Stimulated activated CD4-positive, alpha-beta T cell treated with anti-CD3 and anti-CD28 coated beads, Interleukin-1b, Interleukin-23, amount 100 ng/mL, for 48 hours (primary cell): Measurements from ENCODE around the gene PTPN18.
A peak's percentile ranks its signal among the peaks of the same experiment; 100 is the strongest.

Experiments
- DNase-seq: peaks from one replicate; pipeline ENCODE4 v3.0.0-alpha.2; 2020

PTPN18 gene

DNA sequence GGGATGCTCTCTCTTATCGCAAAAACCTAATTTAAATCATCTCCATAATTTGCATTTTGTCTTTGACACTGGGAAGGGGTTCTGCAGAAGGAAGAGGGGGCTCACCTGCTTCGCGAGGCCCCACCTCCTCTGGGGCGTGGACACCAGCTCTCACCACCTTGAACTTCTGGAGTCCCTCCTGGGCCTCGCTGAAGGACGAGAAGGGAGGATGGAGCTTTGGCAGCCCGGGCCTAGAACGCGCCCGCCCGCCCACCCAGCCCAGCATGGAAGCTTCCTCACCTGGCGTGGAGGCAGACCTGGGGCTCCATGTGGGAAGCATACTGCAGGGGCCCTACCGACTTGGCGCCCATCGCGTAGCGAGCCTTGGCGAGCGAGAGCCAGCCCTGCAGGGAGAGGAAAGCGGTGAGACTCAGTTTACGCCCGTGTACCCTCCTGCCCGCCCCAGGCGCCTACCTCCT lies 14.3 kb upstream of the PTPN18 start:
- no peak for DNase-seq

GRCh38 chr2:130342020-130342532 lies 13.8 kb upstream of the PTPN18 start:
- peak; percentile 87 for DNase-seq

- DNase-seq, result peak; percentile 96
Observed at GRCh38 chr2:130342533-130343275, 13.2 kb upstream of the PTPN18 start, which contains the start of gene IMP4. Gene IMP4, plus strand, starts transcription at chr2:130342897. Its CDS starts 36 bp downstream, at chr2:130342933.

- DNase-seq, result no peak
Observed at GRCh38 chr2:130344578-130344977, 11.3 kb upstream of the PTPN18 start.

- DNase-seq, result no peak
Observed at GRCh38 chr2:130345091-130345490, 10.8 kb upstream of the PTPN18 start.

- no peak for DNase-seq
Observed at GRCh38 chr2:130345611-130346010, 10.2 kb upstream of the PTPN18 start.

DNA sequence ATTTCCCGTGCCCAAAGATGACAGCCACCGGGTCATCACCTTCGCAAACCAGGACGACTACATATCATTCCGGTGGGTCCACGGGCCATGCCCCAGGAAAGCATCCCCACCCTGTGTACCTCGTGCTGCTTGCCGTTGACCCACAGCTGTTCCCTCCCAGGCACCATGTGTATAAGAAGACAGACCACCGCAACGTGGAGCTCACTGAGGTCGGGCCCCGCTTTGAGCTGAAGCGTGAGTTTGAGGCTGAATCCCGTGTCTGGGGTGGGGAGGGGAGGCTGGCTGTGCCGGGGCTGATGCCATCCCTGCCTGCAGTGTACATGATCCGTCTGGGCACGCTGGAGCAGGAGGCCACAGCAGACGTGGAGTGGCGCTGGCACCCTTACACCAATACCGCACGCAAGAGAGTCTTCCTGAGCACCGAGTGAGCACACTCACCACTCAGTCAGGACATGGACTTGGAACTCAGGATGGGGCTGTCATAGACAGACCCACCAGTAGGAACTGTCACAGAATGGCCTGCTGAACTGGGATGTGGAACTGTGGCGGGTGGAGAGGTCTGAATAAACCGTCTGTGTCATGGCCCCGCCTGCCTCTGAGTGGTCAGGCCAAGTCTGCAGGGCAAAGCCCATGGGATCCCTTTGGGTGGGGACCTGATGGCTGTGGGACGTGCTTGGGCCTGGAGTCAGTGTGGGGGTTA lies 9.7 kb upstream of the PTPN18 start:
- no peak for DNase-seq

DNA sequence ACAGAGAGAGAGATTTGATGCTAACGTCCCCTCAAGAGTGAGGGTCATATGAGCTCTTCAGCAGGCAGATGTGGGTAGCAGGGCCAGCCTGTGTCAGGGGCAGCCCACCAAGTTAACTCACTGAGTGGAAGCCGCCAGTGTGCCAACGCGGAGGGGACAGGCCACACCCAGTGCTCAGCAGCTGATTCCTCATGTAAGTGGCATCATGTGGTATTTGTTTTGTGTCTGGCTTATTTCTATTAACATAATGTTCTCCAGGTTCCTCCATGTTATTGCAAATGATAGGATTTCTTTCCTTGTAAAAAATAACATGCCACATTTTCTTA lies 9.2 kb upstream of the PTPN18 start:
- no peak for DNase-seq

DNA sequence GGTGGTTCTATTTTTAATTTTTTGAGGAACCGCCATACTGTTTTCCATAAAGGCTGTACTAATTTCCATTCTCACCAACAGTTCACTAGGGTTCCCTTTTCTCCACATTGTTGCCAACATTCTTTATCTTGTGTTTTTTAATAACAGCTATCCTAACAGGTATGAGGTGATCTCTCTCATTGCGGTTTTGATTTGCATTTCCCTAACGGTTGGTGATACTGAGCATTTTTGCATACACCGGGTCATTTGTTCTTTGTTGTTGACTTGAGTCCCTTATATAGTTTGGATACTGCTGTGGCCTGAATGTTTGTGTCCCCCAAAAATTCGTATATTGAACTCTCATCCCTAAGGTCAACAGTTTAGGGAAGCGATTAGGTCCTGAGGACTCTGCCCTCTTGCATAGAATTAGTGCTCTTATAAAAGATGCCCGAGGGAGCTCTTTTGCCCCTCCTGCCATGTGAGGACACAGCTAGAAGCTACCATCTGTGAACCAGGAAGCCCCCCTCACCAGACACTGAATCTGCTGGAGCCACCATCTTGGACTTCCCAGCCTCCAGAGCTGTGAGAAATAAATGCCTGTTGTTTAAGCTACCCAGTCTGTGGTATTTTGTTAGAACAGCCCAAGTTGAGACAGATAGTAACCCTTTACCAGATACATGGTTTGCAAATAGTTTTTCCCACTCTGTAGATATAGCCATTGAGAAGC lies 8.5 kb upstream of the PTPN18 start:
- no peak for DNase-seq

- DNase-seq, result no peak
Observed at GRCh38 chr2:130349174-130349573, 6.7 kb upstream of the PTPN18 start.

DNA sequence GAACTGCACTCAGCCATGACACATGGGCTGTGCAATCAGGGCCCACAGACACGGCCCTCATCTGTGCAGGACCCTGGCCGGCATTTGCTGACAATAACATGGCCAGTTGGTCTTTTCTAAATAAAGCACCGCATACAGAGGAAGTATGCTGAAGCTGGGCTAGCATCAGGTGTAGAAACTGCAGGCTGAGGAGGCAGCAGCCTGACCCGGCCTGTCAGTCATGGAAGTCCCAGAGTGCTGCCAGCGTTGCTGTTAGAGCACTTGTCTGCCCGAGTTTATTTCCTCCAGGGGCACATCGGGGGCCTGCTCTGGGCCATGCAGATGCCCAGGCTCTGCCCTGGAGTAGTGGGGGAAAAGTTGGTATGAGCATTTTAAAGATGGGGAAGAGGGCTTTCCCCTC lies 4.1 kb upstream of the PTPN18 start:
- no peak for DNase-seq

DNA sequence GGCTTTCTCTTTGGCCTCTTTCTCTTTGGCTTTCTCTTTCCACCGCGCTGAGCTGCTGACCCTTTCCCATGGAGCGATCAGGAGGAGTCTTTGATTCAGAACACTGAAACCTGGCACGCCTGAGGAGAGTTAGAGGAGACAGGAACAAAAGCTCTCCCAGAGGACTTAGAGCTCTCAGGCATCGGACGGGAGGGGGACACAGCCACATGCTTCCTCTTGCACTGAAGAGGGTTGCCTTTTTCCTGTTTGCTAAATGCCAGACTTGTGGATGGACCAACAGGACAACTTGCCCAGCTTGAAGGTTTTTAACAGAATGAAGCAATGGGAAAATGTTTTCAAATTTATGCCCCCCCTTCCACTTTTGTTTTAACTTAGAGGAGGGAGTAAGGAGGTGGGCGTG lies 3.6 kb upstream of the PTPN18 start:
- no peak for DNase-seq

DNA sequence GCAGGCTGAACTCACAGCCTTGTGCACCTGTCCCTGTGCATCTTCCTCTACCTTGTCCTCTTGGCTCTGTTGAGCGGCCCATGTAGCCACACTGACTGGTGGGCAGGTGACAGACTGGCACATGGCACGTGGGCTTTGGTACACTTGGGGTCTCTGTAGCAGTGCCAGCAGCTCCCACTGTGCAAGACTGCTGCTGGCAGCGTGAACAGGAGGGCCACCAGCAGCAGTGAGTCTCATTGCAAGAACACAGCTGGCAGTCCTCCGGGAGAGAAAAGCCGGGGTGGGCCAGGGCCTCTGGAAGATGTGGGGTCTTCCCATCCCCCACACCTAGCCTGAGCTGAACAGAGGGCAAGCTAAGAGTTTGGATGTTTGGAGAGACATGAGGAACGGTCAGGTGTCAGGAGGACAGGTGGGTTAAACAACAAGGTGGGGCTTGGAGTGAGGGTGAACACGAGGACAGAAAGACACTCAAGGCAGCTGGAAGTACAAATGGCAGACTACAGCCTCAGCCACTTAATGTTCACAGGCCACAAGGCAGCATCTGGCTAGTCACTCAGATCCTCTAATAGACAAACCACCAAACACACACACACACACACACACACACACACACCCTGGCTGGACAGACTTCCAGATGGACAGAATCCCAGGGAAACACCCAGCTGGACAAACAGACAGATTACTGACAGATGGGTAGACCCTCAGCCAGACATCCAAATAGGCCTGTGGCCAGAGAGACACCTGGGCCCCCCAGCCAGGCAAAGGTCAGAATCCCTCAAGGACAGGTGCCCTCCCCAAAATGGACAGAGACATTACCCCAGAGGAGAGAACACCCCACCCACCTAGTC lies 2.3 kb upstream of the PTPN18 start:
- no peak for DNase-seq

GRCh38 chr2:130354139-130354428 lies 1.8 kb upstream of the PTPN18 start:
- no peak for DNase-seq

DNA sequence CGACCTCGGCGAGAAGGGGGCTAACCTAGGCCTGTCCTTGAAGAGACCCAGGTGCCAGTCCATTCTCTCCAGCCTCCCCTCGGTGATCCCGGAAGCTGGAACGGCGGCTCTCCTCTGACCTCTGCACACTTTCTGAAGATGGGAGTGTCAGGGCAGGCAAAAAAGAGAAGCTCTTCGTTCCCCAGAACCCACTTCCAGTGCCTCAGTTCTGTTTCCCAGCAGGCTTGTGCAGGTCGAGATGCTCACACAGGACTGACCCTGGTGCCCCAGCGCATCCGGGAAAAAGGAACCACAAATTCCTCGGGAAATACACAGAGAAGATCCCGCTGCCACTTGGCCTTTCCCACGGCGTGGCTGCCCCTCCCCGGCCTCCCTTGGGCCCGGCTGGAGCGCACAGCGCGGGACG lies 681 bp upstream of the PTPN18 start:
- no peak for DNase-seq

DNA sequence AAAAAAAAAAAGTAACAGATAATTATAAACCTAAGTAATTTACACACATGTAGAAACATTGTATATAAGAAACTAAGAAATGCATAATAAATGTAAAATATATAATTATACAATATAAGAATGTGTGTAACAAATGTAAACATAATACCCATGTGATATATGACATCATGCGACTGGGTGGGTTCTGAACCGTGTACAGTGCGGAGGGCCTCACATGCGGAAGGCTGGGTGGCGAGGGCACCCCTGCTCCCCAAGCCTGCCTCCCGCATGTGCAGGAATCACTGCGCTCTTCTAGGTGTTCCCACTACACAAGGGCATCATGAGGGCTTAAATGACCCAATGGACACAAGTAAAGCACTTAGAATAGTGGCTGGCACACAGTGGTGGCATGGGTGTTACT lies 2.0 kb downstream of the PTPN18 start:
- no peak for DNase-seq

GRCh38 chr2:130358420-130359350 lies 2.8 kb downstream of the PTPN18 start:
- DNase-seq, result no peak

DNA sequence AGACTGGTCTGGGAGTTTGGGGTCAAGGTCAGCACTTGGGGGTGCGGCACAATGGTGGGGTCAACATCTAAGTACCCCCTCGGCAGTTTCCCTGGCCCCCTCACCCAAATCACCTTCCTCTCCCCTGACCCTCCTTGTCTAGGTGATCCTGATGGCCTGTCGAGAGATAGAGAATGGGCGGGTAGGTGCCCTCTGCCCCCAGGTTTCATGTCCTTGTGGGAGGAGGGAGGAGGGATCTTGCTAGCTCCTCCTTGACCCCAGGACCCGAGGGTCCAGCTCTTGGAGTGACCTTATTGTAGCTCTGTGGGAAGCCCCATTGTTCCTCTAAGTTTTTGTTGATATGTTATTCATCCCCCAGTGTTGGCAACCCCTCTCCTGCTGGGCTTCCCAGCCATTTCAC lies 3.6 kb downstream of the PTPN18 start:
- DNase-seq, result no peak

- no peak for DNase-seq
Observed at GRCh38 chr2:130363479-130363878, 7.6 kb downstream of the PTPN18 start.

- no peak for DNase-seq
Observed at GRCh38 chr2:130365075-130365474, 9.2 kb downstream of the PTPN18 start.

- DNase-seq, result no peak
Observed at GRCh38 chr2:130365963-130366362, 10.1 kb downstream of the PTPN18 start.

GRCh38 chr2:130366720-130367119 lies 10.9 kb downstream of the PTPN18 start:
- no peak for DNase-seq
